Right renal cortex interstitium (tissue), 3 donors: ENCODE data around the gene KLHL7. TPM values are rescaled to one million over a fixed set of nuclear protein-coding genes. Genes with fewer than 3 reads are reported as not detected.
A peak's percentile ranks its signal among the peaks of the same experiment; 100 is the strongest.
"Not testable (repeated sequence)": the region's sequence is repeated elsewhere in the genome, so short reads cannot be mapped to it uniquely, and the experiment has no call there.

ENCODE experiments used
- DNase-seq, 3 donors: peaks; one replicate each; pipeline ENCODE4 v3.0.0-alpha.2; 2013; ENCODE audit warnings: low read depth in 3 of 3, low spot score in 2 of 3
- polyA plus RNA-seq, 3 donors: library from polyadenylated mRNA; unstranded; fragments of 120-200 nt; gene quantifications; one replicate each; pipeline ENCODE4 v1.2.1, GENCODE V29; 2013; ENCODE audit not compliant: insufficient read length in 3 of 3

The KLHL7 gene
- polyA plus RNA-seq, 3 donors = 47.9 to 55.4 (median 50.0) TPM

GRCh38 chr7:23106823-23107663 is 1.5 kb downstream of the KLHL7 start:
- DNase-seq = peak in 1 of 3 donors; percentile 12

- no peak for DNase-seq
Measured at GRCh38 chr7:23107781-23108180, 2.2 kb downstream of the KLHL7 start.

- DNase-seq = no peak
Measured at GRCh38 chr7:23108995-23109394, 3.4 kb downstream of the KLHL7 start.

- no peak for DNase-seq
Measured at GRCh38 chr7:23109470-23109869, 3.9 kb downstream of the KLHL7 start.

- no peak for DNase-seq
Measured at GRCh38 chr7:23114896-23115295, 9.3 kb downstream of the KLHL7 start.

- DNase-seq = no peak
Measured at GRCh38 chr7:23115991-23116390, 10.4 kb downstream of the KLHL7 start.

GRCh38 chr7:23117841-23118240 is 12.3 kb downstream of the KLHL7 start:
- no peak for DNase-seq

GRCh38 chr7:23120106-23120505 is 14.5 kb downstream of the KLHL7 start:
- DNase-seq = no peak

GRCh38 chr7:23121165-23121564 is 15.6 kb downstream of the KLHL7 start:
- no peak for DNase-seq

- DNase-seq = no peak
Measured at GRCh38 chr7:23123007-23123406, 17.4 kb downstream of the KLHL7 start.

GRCh38 chr7:23123465-23123864 is 17.9 kb downstream of the KLHL7 start:
- DNase-seq = no peak

- DNase-seq = no peak
Measured at GRCh38 chr7:23129036-23129435, 23.5 kb downstream of the KLHL7 start.

- DNase-seq = not testable (repeated sequence)
Measured at GRCh38 chr7:23131799-23132198, 26.2 kb downstream of the KLHL7 start.

GRCh38 chr7:23133797-23134196 is 28.2 kb downstream of the KLHL7 start:
- DNase-seq = no peak

- DNase-seq = no peak
Measured at GRCh38 chr7:23135755-23136154, 30.2 kb downstream of the KLHL7 start.

GRCh38 chr7:23136216-23136615 is 30.6 kb downstream of the KLHL7 start:
- no peak for DNase-seq

- DNase-seq = no peak
Measured at GRCh38 chr7:23157679-23158078, 52.1 kb downstream of the KLHL7 start.

GRCh38 chr7:23158546-23158945 is 53.0 kb downstream of the KLHL7 start:
- no peak for DNase-seq

GRCh38 chr7:23161482-23161881 is 55.9 kb downstream of the KLHL7 start:
- DNase-seq = no peak

GRCh38 chr7:23164846-23165245 is 59.3 kb downstream of the KLHL7 start:
- no peak for DNase-seq

GRCh38 chr7:23165316-23165715 is 59.7 kb downstream of the KLHL7 start:
- no peak for DNase-seq

- no peak for DNase-seq
Measured at GRCh38 chr7:23167691-23168090, 62.1 kb downstream of the KLHL7 start.
